GM18526 (cell line): ENCODE data around the gene THSD8.
A peak's percentile ranks its signal among the peaks of the same experiment; 100 is the strongest.

ENCODE experiments used
- POLR2A ChIP-seq: IDR thresholded peaks from 3 replicates; pipeline ENCODE4 v1.6.1; 2011; ENCODE audit not compliant: insufficient read length; ENCODE audit errors: extremely low read depth

The THSD8 gene

GRCh38 chr19:12796146-12797071 lies 5.5 kb upstream of the THSD8 start:
- no peak for TF ChIP-seq POLR2A

GRCh38 chr19:12797141-12797587 lies 4.7 kb upstream of the THSD8 start:
- TF ChIP-seq POLR2A: no peak

- no peak for TF ChIP-seq POLR2A
Observed at GRCh38 chr19:12799742-12800465, 2.0 kb upstream of the THSD8 start.

DNA sequence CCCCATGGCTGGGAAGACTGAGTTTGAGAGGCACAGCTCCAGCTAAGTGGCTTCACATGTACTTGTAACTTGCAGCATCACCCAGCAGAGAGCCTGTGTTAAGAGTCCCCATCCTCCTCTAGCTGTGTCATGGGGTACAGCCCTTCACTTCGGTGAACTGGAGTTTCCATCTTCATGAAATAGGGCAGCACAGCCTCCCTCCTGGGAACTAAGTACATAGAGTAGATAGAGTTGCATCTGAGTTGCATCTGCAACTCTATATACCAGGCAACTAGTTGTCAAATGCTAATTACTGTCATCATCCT lies 1.5 kb upstream of the THSD8 start:
- TF ChIP-seq POLR2A: no peak

DNA sequence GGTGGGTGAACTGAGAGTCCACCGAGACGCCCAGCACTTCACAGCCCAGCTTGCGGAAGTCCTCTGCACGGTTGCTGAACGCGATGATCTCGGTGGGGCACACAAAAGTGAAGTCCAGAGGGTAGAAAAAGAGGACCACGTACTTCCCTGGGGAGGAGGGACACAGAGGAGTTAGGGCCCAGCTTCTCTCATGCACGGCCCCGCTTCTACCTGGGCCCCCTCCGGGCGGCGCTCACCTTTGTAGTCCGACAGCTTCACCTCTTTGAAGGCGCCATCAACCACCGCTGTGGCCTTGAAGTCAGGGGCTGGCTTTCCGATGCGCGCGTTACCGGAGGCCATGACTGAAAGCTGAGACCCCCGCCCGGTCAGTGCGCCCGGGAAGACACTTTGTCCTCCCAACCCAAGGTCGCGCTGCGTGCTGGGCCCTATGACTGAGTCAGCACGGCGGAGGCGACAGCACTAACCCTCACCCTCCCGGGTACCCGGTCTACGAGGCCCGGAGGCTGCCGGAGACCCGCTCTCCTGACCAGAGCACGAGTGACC lies 875 bp upstream of the THSD8 start:
- TF ChIP-seq POLR2A: no peak

DNA sequence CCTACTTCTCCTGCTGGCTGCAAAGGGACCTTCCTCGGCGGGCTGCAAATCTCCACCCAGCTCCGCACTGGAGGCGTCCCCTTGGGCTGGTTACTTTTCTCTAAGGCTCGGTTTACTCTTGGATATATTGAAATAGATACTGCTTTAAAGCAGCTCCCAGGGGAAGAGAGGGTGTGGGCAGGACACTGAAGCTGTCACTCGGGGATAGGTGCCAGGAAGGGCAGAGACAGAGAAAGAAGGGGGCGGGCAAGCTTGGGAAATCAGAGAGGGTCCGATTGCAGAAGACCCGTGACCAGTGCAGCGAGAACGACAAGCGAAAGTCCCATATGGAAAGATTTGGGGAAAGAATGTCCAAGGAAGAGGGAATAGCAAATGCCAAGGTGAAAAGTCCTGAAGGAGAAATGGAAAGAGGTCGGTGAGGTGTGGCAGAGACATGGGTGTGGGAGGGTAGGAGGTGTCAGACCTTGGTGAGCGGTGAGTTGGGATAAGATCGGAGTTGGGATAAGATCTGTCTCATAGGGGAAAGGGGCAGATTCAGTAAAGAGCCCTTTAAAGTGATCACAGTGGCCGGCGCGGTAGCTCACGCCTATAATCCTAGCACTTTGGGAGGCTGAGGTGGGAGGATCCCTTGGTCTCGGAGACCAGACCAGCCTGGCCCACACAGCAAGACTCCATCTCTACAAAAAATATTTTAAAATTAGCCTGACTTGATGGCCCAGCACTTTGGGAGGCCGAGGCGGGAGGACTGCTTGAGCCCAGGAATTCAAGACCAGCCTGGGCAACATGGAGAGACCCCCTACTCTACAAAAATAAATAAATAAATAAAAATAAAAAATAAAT lies 618 bp downstream of the THSD8 start:
- TF ChIP-seq POLR2A: no peak

DNA sequence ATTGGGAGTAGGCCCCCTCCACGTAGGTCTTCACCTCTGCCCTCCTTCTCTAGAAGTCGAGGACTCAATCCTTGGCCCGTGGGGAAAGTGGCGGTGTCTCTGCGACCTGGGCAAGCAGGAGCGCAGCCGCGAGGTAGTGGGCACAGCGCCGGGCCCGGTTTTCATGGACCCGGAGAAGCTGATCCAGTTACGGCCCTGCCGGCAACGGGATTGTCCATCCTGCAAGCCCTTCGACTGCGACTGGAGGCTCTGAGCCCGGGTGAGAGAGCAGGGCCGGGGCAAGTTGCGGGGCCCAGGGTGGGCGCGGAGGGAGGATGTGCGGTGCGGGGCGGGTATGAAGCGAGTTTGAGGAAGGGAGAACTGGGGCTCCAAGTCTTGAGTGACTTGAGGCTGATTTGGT lies 2.2 kb downstream of the THSD8 start:
- TF ChIP-seq POLR2A: no peak

- peak; percentile 83 for TF ChIP-seq POLR2A
Observed at GRCh38 chr19:12806242-12807081, 4.6 kb downstream of the THSD8 start, which contains the start of gene RNASEH2A. TSS of gene RNASEH2A (plus strand) at chr19:12806584. CDS start at chr19:12806674, 90 bp downstream.

- no peak for TF ChIP-seq POLR2A
Observed at GRCh38 chr19:12815088-12815487, 13.2 kb downstream of the THSD8 start.

- no peak for TF ChIP-seq POLR2A
Observed at GRCh38 chr19:12821761-12822160, 19.9 kb downstream of the THSD8 start.

- no peak for TF ChIP-seq POLR2A
Observed at GRCh38 chr19:12825254-12826131, 23.6 kb downstream of the THSD8 start.

DNA sequence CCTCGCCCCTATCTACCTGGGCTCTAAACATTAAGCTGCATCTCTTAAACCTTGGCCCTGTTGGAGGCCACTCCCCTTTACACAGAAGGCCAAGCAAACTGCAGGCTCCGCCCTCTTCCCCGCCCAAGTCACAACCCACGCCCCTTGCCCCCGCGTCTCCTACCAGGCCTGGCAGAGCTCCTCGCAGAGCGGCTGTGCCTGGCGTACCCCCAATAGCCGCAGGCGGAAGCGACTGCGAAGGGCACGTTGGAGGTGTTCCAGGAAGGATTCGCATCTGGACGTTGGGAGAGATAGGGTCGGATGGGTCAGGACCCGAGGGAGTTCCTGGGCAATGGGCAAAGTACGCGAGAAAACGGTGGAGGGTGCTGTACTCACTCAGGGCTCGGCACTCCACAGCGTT lies 26.6 kb downstream of the THSD8 start:
- no peak for TF ChIP-seq POLR2A

GRCh38 chr19:12833418-12833737 lies 31.5 kb downstream of the THSD8 start:
- no peak for TF ChIP-seq POLR2A

GRCh38 chr19:12833738-12834565 lies 32.1 kb downstream of the THSD8 start:
- TF ChIP-seq POLR2A: no peak
